ENCODE measurements around the gene CST8. TPM values are rescaled to one million over a fixed set of nuclear protein-coding genes. Genes with fewer than 3 reads are reported as not detected.

The CST8 gene
- polyA plus RNA-seq, 1 of the 3 experiments (the other 2 are of a cell fraction), result not detected

GRCh38 chr20:23442436-23442835, 48.5 kb upstream of the CST8 start:
- WGBS (ENCODE audit: low lambda C conversion rate), result 18% methylated on average over 3 of the region's 5 CpGs
- Histone ChIP-seq H3K27ac (ENCODE audit: low read depth in 2 of 2, low read length in 1 of 2) (no peak overlapping the region), H4K20me1 (ENCODE audit: insufficient read depth) (no peaks in the 10 kb centered on the region), H3K9me2 (no peaks in the 10 kb centered on the region), H3K4me1 (ENCODE audit: control insufficient read depth in 1 of 2, insufficient read depth in 2 of 2, low read depth in 1 of 2, low read length in 1 of 2) (peaks cover 0 to 6% of the 10 kb centered on the region in 2 experiments; a peak in 2 of 4 replicates), H3K36me3 (replicated peaks in 1 of 2; ENCODE audit: control insufficient read depth in 1 of 2, insufficient read depth in 2 of 2, low read length in 1 of 2) (no peaks in the 10 kb centered on the region), H3K9me3 (no peaks in the 10 kb centered on the region), H3K27me3 (ENCODE audit: insufficient read depth) (no peaks in the 10 kb centered on the region; the same call in none of the 2 replicates), H3K9ac (no peak overlapping the region), H2AFZ (ENCODE audit: low read depth) (no peak overlapping the region), H3K79me2 (ENCODE audit: insufficient read depth) (no peaks in the 10 kb centered on the region), H3F3A (replicated peaks; ENCODE audit: insufficient read depth) (no peaks in the 10 kb centered on the region), H3K4me3 (ENCODE audit: low read depth in 2 of 2, low read length in 1 of 2) (no peak overlapping the region), H3K4me2 (no peak overlapping the region)
- ChIA-PET POLR2A (no interaction called here), CTCF (interaction anchor here (0.5 to 5.0 kb wide), 21 partner anchors 8 to 751 kb away, joined by 3 to 92 read pairs (median 5); partner anchors contain the start of genes CST11, CST9 and NAPB)
- no peak for DNase-seq
- TF ChIP-seq FOXM1 (IDR thresholded peaks at IDR 0.05; ENCODE audit: low read depth) (no peak), RXRA (IDR thresholded peaks at IDR 0.05; ENCODE audit: borderline replicate concordance, low read depth) (no peak), TCF12 (IDR thresholded peaks at IDR 0.05) (no peak), POLR2AphosphoS5 (IDR thresholded peaks at IDR 0.05; ENCODE audit: low read depth, low read length) (no peak), GATA2 (CRISPR knock-in tag; IDR thresholded peaks at IDR 0.05) (no peak), RAD21 (IDR thresholded peaks at IDR 0.05; ENCODE audit: low read length) (no peak), SIN3A (IDR thresholded peaks at IDR 0.05; ENCODE audit: borderline replicate concordance, low read depth, low read length) (no peak), GABPA (IDR thresholded peaks at IDR 0.05; ENCODE audit: low read depth) (no peak), RCOR1 (IDR thresholded peaks at IDR 0.05; ENCODE audit: low read length) (no peak), SMC3 (IDR thresholded peaks at IDR 0.05; ENCODE audit: low read depth, low read length) (no peak), ZBTB33 (IDR thresholded peaks at IDR 0.05; ENCODE audit: borderline replicate concordance, low read depth) (no peak), FOSL2 (IDR thresholded peaks at IDR 0.05; ENCODE audit: borderline replicate concordance, low read depth) (no peak), RFX5 (IDR thresholded peaks at IDR 0.05; ENCODE audit: low read length) (no peak), FOXJ3 (CRISPR knock-in tag; IDR thresholded peaks at IDR 0.05) (no peak)
- TF ChIP-seq, protein P1, sequence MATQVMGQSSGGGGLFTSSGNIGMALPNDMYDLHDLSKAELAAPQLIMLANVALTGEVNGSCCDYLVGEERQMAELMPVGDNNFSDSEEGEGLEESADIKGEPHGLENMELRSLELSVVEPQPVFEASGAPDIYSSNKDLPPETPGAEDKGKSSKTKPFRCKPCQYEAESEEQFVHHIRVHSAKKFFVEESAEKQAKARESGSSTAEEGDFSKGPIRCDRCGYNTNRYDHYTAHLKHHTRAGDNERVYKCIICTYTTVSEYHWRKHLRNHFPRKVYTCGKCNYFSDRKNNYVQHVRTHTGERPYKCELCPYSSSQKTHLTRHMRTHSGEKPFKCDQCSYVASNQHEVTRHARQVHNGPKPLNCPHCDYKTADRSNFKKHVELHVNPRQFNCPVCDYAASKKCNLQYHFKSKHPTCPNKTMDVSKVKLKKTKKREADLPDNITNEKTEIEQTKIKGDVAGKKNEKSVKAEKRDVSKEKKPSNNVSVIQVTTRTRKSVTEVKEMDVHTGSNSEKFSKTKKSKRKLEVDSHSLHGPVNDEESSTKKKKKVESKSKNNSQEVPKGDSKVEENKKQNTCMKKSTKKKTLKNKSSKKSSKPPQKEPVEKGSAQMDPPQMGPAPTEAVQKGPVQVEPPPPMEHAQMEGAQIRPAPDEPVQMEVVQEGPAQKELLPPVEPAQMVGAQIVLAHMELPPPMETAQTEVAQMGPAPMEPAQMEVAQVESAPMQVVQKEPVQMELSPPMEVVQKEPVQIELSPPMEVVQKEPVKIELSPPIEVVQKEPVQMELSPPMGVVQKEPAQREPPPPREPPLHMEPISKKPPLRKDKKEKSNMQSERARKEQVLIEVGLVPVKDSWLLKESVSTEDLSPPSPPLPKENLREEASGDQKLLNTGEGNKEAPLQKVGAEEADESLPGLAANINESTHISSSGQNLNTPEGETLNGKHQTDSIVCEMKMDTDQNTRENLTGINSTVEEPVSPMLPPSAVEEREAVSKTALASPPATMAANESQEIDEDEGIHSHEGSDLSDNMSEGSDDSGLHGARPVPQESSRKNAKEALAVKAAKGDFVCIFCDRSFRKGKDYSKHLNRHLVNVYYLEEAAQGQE (IDR thresholded peaks at IDR 0.05; ENCODE audit: low read depth, low read length), result no peak
- TF ChIP-seq, protein P2, sequence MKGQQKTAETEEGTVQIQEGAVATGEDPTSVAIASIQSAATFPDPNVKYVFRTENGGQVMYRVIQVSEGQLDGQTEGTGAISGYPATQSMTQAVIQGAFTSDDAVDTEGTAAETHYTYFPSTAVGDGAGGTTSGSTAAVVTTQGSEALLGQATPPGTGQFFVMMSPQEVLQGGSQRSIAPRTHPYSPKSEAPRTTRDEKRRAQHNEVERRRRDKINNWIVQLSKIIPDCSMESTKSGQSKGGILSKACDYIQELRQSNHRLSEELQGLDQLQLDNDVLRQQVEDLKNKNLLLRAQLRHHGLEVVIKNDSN (IDR thresholded peaks at IDR 0.05; ENCODE audit: borderline replicate concordance, low read depth), result no peak
- TF ChIP-seq, protein P3, sequence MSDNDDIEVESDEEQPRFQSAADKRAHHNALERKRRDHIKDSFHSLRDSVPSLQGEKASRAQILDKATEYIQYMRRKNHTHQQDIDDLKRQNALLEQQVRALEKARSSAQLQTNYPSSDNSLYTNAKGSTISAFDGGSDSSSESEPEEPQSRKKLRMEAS (IDR thresholded peaks at IDR 0.05; ENCODE audit: low read depth), result no peak

Measured in SK-N-SH (cell line).